HepG2 (cell line): ENCODE measurements around the gene LYST. TPM values are rescaled to one million over a fixed set of nuclear protein-coding genes. Genes with fewer than 3 reads are reported as not detected.
A peak's percentile ranks its signal among the peaks of the same experiment; 100 is the strongest.
"Not testable (repeated sequence)": the region's sequence is repeated elsewhere in the genome, so short reads cannot be mapped to it uniquely, and the experiment has no call there.

Experiments used
- CHD4 ChIP-seq: fragments of 200-600 bp; sonication (generic); IDR thresholded peaks from 2 replicates; pipeline ENCODE4 v1.7.0; 2017; ENCODE audit warnings: mild to moderate bottlenecking, low read length, borderline replicate concordance
- ISL2 ChIP-seq: sonication (generic); formaldehyde crosslinking; IDR thresholded peaks from 2 replicates; pipeline ENCODE4 v1.5.0; 2020; ENCODE audit warnings: missing genetic modification reagents
- MYC ChIP-seq: sonication (generic); formaldehyde crosslinking; IDR thresholded peaks from 2 replicates; pipeline ENCODE4 v1.9.0; 2021; ENCODE audit warnings: missing genetic modification reagents, borderline replicate concordance
- SOX13 ChIP-seq, 3 experiments: fragments of 450-650 bp in 1 of 3; sonication (generic) in 1 of 3; formaldehyde crosslinking in 1 of 3; IDR thresholded peaks in 2 of 3; conservative IDR thresholded peaks in 1 of 3; 2 replicates each; pipeline versions ENCODE4 v1.5.0 to v1.6.1; 2016 to 2020; ENCODE audit warnings: antibody characterized with exemption in 1 of 3, mild to moderate bottlenecking in 1 of 3, missing compliant biosample characterization in 1 of 3, missing genetic modification reagents in 1 of 3, moderate library complexity in 1 of 3
- ZNF205 ChIP-seq: IDR thresholded peaks from 2 replicates; pipeline ENCODE4 v1.6.1; 2018; ENCODE audit warnings: missing biosample characterization, missing genetic modification reagents
- ZNF224 ChIP-seq: sonication (generic); formaldehyde crosslinking; IDR thresholded peaks from 2 replicates; pipeline ENCODE4 v1.5.0; 2020; ENCODE audit warnings: mild to moderate bottlenecking, missing genetic modification reagents
- ZNF232 ChIP-seq: sonication (generic); formaldehyde crosslinking; IDR thresholded peaks from 2 replicates; pipeline ENCODE4 v1.4.0; 2020; ENCODE audit warnings: missing genetic modification reagents, borderline replicate concordance
- ZNF430 ChIP-seq: sonication (generic); formaldehyde crosslinking; IDR thresholded peaks from 2 replicates; pipeline ENCODE4 v1.9.0; 2021; ENCODE audit warnings: mild to moderate bottlenecking, missing genetic modification reagents
- ZNF557 ChIP-seq: sonication (generic); formaldehyde crosslinking; IDR thresholded peaks from 2 replicates; pipeline ENCODE4 v1.4.0; 2020; ENCODE audit warnings: missing genetic modification reagents
- polyA plus RNA-seq, 8 experiments: library from polyadenylated mRNA; depleted of rRNA in 3 of 8; stranded (reverse) in 7 of 8; unstranded in 1 of 8; fragments of >200 nt; fragmentation: Illumina TruSeq in 4 of 8; extraction: Trizol in 4 of 8; gene quantifications; 2 replicates each; pipeline versions ENCODE4 v1.2.1 to v1.2.3, GENCODE V29; 2011 to 2016; ENCODE audit warnings: low read depth in 4 of 8, missing spikeins in 1 of 8, mixed read lengths in 1 of 8; ENCODE audit not compliant: insufficient read depth in 1 of 8
- total RNA-seq, 5 experiments: library from RNA; depleted of rRNA; stranded (reverse); fragments of >200 nt; fragmentation: Illumina TruSeq; extraction: Trizol; gene quantifications; 2 replicates each; pipeline ENCODE4 v1.2.3, GENCODE V29; 2016; ENCODE audit warnings: low read depth in 1 of 5
- TF ChIP-seq, protein P1 (sequence below): IDR thresholded peaks from 2 replicates; pipeline ENCODE4 v1.6.1; 2016
- TF ChIP-seq, protein P2 (sequence below): sonication (generic); formaldehyde crosslinking; IDR thresholded peaks from 2 replicates; pipeline ENCODE4 v1.5.0; 2020; ENCODE audit warnings: mild to moderate bottlenecking, missing genetic modification reagents
- TF ChIP-seq, protein P3 (sequence below): conservative IDR thresholded peaks from 2 replicates; pipeline ENCODE4 v1.6.1; 2018; ENCODE audit warnings: missing genetic modification reagents
- TF ChIP-seq, protein P4 (sequence below): sonication (generic); formaldehyde crosslinking; IDR thresholded peaks from 2 replicates; pipeline ENCODE4 v1.9.0; 2022; ENCODE audit warnings: missing genetic modification reagents, mild to moderate bottlenecking, borderline replicate concordance
- TF ChIP-seq, protein P5 (sequence below): sonication (generic); formaldehyde crosslinking; IDR thresholded peaks from 2 replicates; pipeline ENCODE4 v1.5.1; 2020; ENCODE audit warnings: missing genetic modification reagents, mild to moderate bottlenecking, borderline replicate concordance
- TF ChIP-seq, protein P6 (sequence below): IDR thresholded peaks from 2 replicates; pipeline ENCODE4 v1.6.1; 2016
- TF ChIP-seq, protein P7 (sequence below): sonication (generic); formaldehyde crosslinking; IDR thresholded peaks from 2 replicates; pipeline ENCODE4 v1.8.0; 2022; ENCODE audit warnings: mild to moderate bottlenecking, missing genetic modification reagents; ENCODE audit not compliant: insufficient replicate concordance
- TF ChIP-seq, protein P8 (sequence below): sonication (generic); formaldehyde crosslinking; IDR thresholded peaks from 2 replicates; pipeline ENCODE4 v1.4.0; 2020; ENCODE audit warnings: mild to moderate bottlenecking, missing genetic modification reagents

LYST gene
- total and polyA plus RNA-seq, 2 of the 13 experiments (the other 11 are each of a cell fraction or from before 2014, with no cell fraction given): 0.91 to 2.5 TPM

DNA sequence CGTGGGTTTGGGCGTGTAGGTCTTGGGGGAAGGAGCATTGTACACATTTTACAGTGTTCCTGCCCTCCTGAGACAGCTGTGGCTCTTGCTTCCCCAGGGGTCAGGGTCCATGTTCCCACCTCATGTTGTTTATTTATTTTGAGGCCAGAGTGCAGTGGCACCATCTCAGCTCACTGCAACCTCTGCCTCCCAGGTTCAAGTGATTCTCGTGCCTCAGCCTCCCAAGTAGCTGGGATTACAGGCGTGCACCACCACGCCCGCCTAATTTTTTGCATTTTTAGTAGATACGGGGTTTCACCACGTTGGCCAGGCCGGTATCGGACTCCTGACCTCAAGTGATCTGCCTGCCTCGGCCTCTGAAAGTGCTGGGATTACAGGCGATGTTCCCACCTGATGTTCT is 219.2 kb downstream of the LYST start (continued):
- TF ChIP-seq, protein P1, sequence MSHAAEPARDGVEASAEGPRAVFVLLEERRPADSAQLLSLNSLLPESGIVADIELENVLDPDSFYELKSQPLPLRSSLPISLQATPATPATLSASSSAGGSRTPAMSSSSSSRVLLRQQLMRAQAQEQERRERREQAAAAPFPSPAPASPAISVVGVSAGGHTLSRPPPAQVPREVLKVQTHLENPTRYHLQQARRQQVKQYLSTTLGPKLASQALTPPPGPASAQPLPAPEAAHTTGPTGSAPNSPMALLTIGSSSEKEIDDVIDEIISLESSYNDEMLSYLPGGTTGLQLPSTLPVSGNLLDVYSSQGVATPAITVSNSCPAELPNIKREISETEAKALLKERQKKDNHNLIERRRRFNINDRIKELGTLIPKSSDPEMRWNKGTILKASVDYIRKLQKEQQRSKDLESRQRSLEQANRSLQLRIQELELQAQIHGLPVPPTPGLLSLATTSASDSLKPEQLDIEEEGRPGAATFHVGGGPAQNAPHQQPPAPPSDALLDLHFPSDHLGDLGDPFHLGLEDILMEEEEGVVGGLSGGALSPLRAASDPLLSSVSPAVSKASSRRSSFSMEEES (CRISPR knock-in tag): peak; percentile 66; the same call in 1 of the 2 replicates
- TF ChIP-seq, protein P2, sequence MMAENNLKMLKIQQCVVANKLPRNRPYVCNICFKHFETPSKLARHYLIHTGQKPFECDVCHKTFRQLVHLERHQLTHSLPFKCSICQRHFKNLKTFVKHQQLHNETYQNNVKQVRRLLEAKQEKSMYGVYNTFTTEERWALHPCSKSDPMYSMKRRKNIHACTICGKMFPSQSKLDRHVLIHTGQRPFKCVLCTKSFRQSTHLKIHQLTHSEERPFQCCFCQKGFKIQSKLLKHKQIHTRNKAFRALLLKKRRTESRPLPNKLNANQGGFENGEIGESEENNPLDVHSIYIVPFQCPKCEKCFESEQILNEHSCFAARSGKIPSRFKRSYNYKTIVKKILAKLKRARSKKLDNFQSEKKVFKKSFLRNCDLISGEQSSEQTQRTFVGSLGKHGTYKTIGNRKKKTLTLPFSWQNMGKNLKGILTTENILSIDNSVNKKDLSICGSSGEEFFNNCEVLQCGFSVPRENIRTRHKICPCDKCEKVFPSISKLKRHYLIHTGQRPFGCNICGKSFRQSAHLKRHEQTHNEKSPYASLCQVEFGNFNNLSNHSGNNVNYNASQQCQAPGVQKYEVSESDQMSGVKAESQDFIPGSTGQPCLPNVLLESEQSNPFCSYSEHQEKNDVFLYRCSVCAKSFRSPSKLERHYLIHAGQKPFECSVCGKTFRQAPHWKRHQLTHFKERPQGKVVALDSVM (CRISPR knock-in tag): peak; percentile 97
- TF ChIP-seq, protein P3, sequence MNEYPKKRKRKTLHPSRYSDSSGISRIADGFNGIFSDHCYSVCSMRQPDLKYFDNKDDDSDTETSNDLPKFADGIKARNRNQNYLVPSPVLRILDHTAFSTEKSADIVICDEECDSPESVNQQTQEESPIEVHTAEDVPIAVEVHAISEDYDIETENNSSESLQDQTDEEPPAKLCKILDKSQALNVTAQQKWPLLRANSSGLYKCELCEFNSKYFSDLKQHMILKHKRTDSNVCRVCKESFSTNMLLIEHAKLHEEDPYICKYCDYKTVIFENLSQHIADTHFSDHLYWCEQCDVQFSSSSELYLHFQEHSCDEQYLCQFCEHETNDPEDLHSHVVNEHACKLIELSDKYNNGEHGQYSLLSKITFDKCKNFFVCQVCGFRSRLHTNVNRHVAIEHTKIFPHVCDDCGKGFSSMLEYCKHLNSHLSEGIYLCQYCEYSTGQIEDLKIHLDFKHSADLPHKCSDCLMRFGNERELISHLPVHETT (CRISPR knock-in tag): 0 out of 2 replicates have a peak, but pooled peaks have one; percentile 32
- TF ChIP-seq, protein P4, sequence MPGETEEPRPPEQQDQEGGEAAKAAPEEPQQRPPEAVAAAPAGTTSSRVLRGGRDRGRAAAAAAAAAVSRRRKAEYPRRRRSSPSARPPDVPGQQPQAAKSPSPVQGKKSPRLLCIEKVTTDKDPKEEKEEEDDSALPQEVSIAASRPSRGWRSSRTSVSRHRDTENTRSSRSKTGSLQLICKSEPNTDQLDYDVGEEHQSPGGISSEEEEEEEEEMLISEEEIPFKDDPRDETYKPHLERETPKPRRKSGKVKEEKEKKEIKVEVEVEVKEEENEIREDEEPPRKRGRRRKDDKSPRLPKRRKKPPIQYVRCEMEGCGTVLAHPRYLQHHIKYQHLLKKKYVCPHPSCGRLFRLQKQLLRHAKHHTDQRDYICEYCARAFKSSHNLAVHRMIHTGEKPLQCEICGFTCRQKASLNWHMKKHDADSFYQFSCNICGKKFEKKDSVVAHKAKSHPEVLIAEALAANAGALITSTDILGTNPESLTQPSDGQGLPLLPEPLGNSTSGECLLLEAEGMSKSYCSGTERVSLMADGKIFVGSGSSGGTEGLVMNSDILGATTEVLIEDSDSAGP: peak; percentile 41; the same call in 1 of the 2 replicates
- TF ChIP-seq ZNF205: peak; percentile 65; the same call in 1 of the 2 replicates
- TF ChIP-seq SOX13 (IDR thresholded peaks at IDR 0.05): not testable (repeated sequence)
- TF ChIP-seq SOX13 (CRISPR knock-in tag; conservative IDR thresholded peaks at IDR 0.05 in 1 of 2, IDR thresholded peaks at IDR 0.05 in 1 of 2): peak in 1 of 2 experiments; percentile 72; a peak in 2 of 4 replicates
- TF ChIP-seq, protein P5, sequence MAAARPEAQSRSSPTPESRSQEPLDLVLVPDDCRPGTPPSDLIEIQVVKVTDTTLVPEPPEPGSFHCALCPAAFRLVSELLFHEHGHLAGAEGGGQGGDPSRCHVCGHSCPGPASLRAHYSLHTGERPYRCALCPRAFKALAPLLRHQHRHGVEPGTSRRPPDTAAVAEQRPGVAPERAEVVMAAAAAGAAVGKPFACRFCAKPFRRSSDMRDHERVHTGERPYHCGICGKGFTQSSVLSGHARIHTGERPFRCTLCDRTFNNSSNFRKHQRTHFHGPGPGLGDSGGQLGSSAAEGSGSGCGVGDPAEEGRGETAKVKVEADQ (CRISPR knock-in tag): 0 out of 2 replicates have a peak, but pooled peaks have one; percentile 37
- TF ChIP-seq, protein P6, sequence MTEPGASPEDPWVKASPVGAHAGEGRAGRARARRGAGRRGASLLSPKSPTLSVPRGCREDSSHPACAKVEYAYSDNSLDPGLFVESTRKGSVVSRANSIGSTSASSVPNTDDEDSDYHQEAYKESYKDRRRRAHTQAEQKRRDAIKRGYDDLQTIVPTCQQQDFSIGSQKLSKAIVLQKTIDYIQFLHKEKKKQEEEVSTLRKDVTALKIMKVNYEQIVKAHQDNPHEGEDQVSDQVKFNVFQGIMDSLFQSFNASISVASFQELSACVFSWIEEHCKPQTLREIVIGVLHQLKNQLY: peak; percentile 85
- TF ChIP-seq ZNF224 (CRISPR knock-in tag): peak; percentile 93
- TF ChIP-seq ZNF557 (CRISPR knock-in tag): 0 out of 2 replicates have a peak, but pooled peaks have one; percentile 51
- TF ChIP-seq MYC (CRISPR knock-in tag): peak; percentile 61; the same call in 1 of the 2 replicates
- TF ChIP-seq, protein P7, sequence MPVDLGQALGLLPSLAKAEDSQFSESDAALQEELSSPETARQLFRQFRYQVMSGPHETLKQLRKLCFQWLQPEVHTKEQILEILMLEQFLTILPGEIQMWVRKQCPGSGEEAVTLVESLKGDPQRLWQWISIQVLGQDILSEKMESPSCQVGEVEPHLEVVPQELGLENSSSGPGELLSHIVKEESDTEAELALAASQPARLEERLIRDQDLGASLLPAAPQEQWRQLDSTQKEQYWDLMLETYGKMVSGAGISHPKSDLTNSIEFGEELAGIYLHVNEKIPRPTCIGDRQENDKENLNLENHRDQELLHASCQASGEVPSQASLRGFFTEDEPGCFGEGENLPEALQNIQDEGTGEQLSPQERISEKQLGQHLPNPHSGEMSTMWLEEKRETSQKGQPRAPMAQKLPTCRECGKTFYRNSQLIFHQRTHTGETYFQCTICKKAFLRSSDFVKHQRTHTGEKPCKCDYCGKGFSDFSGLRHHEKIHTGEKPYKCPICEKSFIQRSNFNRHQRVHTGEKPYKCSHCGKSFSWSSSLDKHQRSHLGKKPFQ: peak; percentile 93
- TF ChIP-seq CHD4: 0 out of 2 replicates have a peak, but pooled peaks have one; percentile 81
- TF ChIP-seq, protein P8, sequence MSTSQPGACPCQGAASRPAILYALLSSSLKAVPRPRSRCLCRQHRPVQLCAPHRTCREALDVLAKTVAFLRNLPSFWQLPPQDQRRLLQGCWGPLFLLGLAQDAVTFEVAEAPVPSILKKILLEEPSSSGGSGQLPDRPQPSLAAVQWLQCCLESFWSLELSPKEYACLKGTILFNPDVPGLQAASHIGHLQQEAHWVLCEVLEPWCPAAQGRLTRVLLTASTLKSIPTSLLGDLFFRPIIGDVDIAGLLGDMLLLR (CRISPR knock-in tag): 0 out of 2 replicates have a peak, but pooled peaks have one; percentile 41
- TF ChIP-seq ZNF430 (CRISPR knock-in tag): peak; percentile 75; the same call in 1 of the 2 replicates
- peak; percentile 57; the same call in 1 of the 2 replicates for TF ChIP-seq ISL2 (CRISPR knock-in tag)
- peak; percentile 87 for TF ChIP-seq ZNF232 (CRISPR knock-in tag)
